ACC112 (cell line): ENCODE measurements around the gene AOC3.
"Not testable (repeated sequence)": the region's sequence is repeated elsewhere in the genome, so short reads cannot be mapped to it uniquely, and the experiment has no call there.

ENCODE experiments used
- H2AFZ ChIP-seq: fragments of 200-600 bp; sonication (generic); one replicate; pipeline ENCODE4 v1.6.0; 2017; ENCODE audit warnings: antibody characterized with exemption, low read length; ENCODE audit not compliant: unreplicated experiment
- H3K27ac ChIP-seq: fragments of 200-600 bp; sonication (generic); 2 replicates; pipeline ENCODE4 v1.5.1; 2014; ENCODE audit warnings: low read depth, mild to moderate bottlenecking, antibody characterized with exemption, low read length, moderate library complexity
- H3K27me3 ChIP-seq: fragments of 200-600 bp; sonication (generic); 2 replicates; pipeline ENCODE4 v1.6.1; 2014; ENCODE audit warnings: mild to moderate bottlenecking, antibody characterized with exemption, low read length, moderate library complexity, mixed read lengths; ENCODE audit not compliant: insufficient read depth
- H3K36me3 ChIP-seq: fragments of 200-600 bp; sonication (generic); 2 replicates; pipeline ENCODE4 v1.6.1; 2016; ENCODE audit warnings: mild to moderate bottlenecking, antibody characterized with exemption, low read length, moderate library complexity, mixed read lengths; ENCODE audit not compliant: insufficient read depth
- H3K4me1 ChIP-seq: fragments of 200-600 bp; sonication (generic); one replicate; pipeline ENCODE4 v1.6.1; 2016; ENCODE audit warnings: low read length, mixed read lengths; ENCODE audit not compliant: insufficient read depth, unreplicated experiment, control insufficient read depth
- H3K4me3 ChIP-seq: fragments of 200-600 bp; sonication (generic); 2 replicates; pipeline ENCODE4 v1.5.1; 2014; ENCODE audit warnings: mild to moderate bottlenecking, low read depth, low read length
- H3K79me2 ChIP-seq: fragments of 200-600 bp; sonication (generic); one replicate; pipeline ENCODE4 v1.6.0; 2016; ENCODE audit warnings: low read length; ENCODE audit not compliant: control insufficient read depth, unreplicated experiment, insufficient read depth

The AOC3 gene

GRCh38 chr17:42853004-42853403, 2.0 kb downstream of the AOC3 start:
- H3K27ac ChIP-seq: no peak overlapping the region

DNA sequence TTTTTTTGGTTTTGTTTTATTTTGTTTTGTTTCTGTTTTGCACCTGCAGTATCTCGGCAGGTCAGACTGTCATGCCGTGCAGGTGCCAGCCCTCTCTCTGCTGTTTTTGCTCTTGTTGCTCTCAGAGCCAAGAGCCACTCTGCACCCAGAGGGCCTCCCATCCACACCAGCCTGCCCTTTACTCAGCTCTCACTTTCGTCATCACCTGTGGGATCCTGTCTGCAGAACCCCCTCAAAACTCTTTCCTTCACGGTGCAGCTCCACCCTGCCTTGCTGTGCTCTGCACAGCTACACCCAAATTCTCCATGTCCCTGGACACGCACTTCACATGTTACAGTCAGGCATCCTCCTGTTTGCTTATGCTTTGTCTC, 2.6 kb downstream of the AOC3 start:
- Histone ChIP-seq H3K36me3 (no peaks in the 10 kb centered on the region), H3K27me3 (no peaks in the 10 kb centered on the region), H3K79me2 (no peaks in the 10 kb centered on the region), H2AFZ (no peak overlapping the region), H3K27ac (no peak overlapping the region), H3K4me3 (no peak overlapping the region), H3K4me1 (peaks cover 10% of the 10 kb centered on the region)

More at GRCh38 chr17:42853004-42853403, 2.0 kb downstream of the AOC3 start:
- Histone ChIP-seq H3K36me3 (no peaks in the 10 kb centered on the region), H3K27me3 (no peaks in the 10 kb centered on the region), H3K79me2 (no peaks in the 10 kb centered on the region), H2AFZ (no peak overlapping the region), H3K4me1 (peaks cover 10% of the 10 kb centered on the region), H3K4me3 (no peak overlapping the region)

- Histone ChIP-seq H3K27ac (no peak overlapping the region), H3K27me3 (no peaks in the 10 kb centered on the region), H3K4me3 (no peak overlapping the region), H2AFZ (no peak overlapping the region), H3K4me1 (peaks cover 10% of the 10 kb centered on the region), H3K36me3 (no peaks in the 10 kb centered on the region), H3K79me2 (no peaks in the 10 kb centered on the region)
Observed at GRCh38 chr17:42853968-42854790, 3.2 kb downstream of the AOC3 start.

DNA sequence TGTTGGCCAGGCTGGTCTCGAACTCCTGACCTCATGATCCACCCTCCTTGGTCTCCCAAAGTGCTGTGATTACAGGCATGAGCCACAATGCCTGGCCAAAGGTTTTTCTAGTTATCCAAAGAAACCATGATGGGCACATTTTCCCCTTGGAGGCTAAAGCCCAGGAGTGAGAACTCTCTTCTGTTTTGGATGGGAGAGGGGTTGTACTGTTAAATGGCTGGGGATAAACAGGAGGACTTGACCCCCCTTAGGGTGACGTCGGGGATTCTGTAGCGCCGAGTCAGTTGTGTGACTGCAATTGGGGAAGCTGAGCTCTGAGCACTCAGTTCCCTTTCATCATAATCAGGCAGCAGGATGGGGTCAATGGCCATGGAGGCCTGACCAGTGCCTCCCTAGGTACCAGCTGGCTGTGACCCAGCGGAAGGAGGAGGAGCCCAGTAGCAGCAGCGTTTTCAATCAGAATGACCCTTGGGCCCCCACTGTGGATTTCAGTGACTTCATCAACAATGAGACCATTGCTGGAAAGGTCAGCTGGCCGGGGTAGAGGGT, 4.1 kb downstream of the AOC3 start:
- no peak overlapping the region for H3K4me3 ChIP-seq
- no peaks in the 10 kb centered on the region for H3K36me3 ChIP-seq
- H3K27me3 ChIP-seq: no peaks in the 10 kb centered on the region
- H2AFZ ChIP-seq: no peak overlapping the region
- H3K27ac ChIP-seq: no peak overlapping the region
- peaks cover 8% of the 10 kb centered on the region for H3K4me1 ChIP-seq
- H3K79me2 ChIP-seq: no peaks in the 10 kb centered on the region

DNA sequence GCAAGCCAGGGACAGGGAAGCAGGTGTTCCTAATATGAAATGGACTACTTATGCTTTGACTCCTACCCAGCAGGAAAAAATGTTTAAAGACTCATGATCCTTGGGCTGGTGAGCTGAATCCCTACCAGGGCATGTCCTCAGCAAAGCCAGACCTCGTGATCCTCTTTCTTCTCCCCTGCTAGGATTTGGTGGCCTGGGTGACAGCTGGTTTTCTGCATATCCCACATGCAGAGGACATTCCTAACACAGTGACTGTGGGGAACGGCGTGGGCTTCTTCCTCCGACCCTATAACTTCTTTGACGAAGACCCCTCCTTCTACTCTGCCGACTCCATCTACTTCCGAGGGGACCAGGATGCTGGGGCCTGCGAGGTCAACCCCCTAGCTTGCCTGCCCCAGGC, 5.1 kb downstream of the AOC3 start:
- not testable (repeated sequence) for H3K4me3 ChIP-seq, H3K27ac ChIP-seq, H2AFZ ChIP-seq, H3K36me3 ChIP-seq, H3K27me3 ChIP-seq, H3K4me1 ChIP-seq, H3K79me2 ChIP-seq

DNA sequence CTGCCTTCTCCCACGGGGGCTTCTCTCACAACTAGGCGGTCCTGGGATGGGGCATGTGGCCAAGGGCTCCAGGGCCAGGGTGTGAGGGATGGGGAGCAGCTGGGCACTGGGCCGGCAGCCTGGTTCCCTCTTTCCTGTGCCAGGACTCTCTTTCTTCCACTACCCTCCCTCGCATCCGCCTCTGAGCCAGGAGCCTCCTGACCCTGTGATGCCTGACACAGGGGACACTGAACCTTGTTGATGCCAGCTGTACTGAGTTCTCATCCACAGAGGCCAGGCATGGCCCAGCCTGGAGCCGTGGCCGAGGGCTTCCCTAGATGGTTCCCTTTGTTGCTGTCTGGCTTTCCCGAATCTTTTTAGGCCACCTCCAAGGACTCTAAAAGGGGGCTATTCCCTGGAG, 5.5 kb downstream of the AOC3 start:
- H3K4me1 ChIP-seq, H3K79me2 ChIP-seq, H3K36me3 ChIP-seq, H3K27me3 ChIP-seq, H2AFZ ChIP-seq, H3K27ac ChIP-seq, H3K4me3 ChIP-seq: not testable (repeated sequence)

- Histone ChIP-seq H3K27me3 (no peaks in the 10 kb centered on the region), H3K4me1 (no peaks in the 10 kb centered on the region), H2AFZ (no peak overlapping the region), H3K27ac (no peak overlapping the region), H3K79me2 (no peaks in the 10 kb centered on the region), H3K4me3 (no peak overlapping the region), H3K36me3 (no peaks in the 10 kb centered on the region)
Observed at GRCh38 chr17:42857389-42857788, 6.4 kb downstream of the AOC3 start.

GRCh38 chr17:42865638-42866094, 14.7 kb downstream of the AOC3 start:
- Histone ChIP-seq H3K4me3 (no peak overlapping the region), H3K4me1 (peaks cover 3% of the 10 kb centered on the region), H3K79me2 (no peaks in the 10 kb centered on the region), H3K27ac (no peak overlapping the region), H3K27me3 (no peaks in the 10 kb centered on the region), H2AFZ (no peak overlapping the region), H3K36me3 (peaks cover 3% of the 10 kb centered on the region; the same call in 1 of the 2 replicates)

GRCh38 chr17:42866216-42866615, 15.2 kb downstream of the AOC3 start:
- peaks cover 4% of the 10 kb centered on the region; the same call in 1 of the 2 replicates for H3K36me3 ChIP-seq
- H3K27me3 ChIP-seq: no peaks in the 10 kb centered on the region
- H3K79me2 ChIP-seq: no peaks in the 10 kb centered on the region
- H2AFZ ChIP-seq: no peak overlapping the region
- H3K4me1 ChIP-seq: peaks cover 3% of the 10 kb centered on the region
- H3K27ac ChIP-seq: no peak overlapping the region
- no peak overlapping the region for H3K4me3 ChIP-seq

DNA sequence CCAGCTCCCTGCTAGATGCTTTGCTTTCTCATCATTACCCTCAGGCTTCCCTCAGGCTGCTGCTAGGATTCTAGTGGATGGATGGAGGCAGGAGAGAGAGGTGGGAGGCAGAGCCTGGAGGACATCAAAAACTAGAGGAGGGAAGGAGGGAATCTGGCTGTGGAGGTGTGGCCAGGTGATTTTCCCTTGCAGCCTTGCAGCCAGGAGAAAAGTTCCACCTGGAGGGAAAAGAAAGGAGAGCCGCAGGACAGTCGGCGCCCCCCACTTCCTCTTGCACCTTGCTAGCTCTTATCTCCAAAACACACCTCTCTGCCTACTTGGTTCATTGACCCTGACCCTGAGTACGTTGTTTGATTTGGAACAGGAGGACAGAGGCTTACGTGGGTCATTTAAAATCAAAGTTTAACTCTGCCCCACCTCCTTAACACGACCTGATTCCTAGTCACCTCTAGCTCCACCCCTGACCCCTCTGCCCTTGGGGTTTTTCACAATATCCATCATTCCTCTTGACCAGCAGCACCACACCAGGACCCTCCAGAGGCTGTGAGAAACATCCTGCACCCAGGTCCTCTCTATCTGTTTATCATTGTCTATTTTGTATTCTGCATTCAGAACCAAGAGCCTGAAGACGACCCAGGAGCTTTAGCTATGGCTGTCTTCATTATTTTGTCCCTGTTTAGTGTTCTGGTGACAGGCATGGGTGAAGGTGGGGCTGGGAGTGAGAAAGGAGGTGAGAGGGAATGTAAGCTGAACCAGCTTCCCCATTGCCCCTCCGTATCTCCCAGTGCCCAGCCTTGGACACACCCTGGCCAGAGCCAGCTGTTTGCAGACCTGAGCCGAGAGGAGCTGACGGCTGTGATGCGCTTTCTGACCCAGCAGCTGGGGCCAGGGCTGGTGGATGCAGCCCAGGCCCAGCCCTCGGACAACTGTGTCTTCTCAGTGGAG, 15.9 kb downstream of the AOC3 start:
- Histone ChIP-seq H3K4me1 (peaks cover 3% of the 10 kb centered on the region), H3K79me2 (no peaks in the 10 kb centered on the region), H3K27me3 (no peaks in the 10 kb centered on the region), H3K27ac (no peak overlapping the region), H3K36me3 (peaks cover 4% of the 10 kb centered on the region; the same call in 1 of the 2 replicates), H2AFZ (no peak overlapping the region), H3K4me3 (no peak overlapping the region)
